ENCODE results near the gene ATP2B2. TPM values are rescaled to one million over a fixed set of nuclear protein-coding genes. Genes with fewer than 3 reads are reported as not detected.

The ATP2B2 gene
- total RNA-seq, 4 donors from 2014 or later = not detected

DNA sequence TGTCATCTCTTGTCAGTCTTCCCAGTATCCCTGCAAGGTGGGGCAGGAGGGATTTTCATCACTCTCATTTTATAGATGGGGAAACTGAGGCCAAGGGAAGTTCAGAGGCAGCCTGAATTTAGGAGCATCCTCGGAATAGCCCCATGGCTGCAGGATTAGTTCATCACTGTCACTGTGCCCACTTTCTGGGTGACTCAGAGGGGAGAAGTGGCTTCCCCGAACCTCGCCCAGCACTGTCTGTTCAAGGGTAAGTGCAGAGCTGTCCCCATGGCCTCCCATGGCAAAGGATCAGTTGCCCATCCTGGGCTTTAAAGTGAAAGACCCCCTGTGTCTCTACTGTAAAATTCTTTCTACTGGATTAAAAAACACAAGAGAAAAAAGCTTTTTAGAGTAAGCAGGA lies 124.5 kb downstream of the ATP2B2 start:
- Histone ChIP-seq H3K4me1 (no peaks in the 10 kb centered on the region), H3K27me3 (no peaks in the 10 kb centered on the region), H3K36me3 (no peaks in the 10 kb centered on the region), H3K9me3 (no peaks in the 10 kb centered on the region), H3K4me3 (no peak overlapping the region), H3K27ac (no peak overlapping the region)
- intact Hi-C loops (cut with DNase I; ENCODE audit: low total_unique reads) (no loop called here), in situ Hi-C loops (cut with MboI; ENCODE audit: low pct_ligation_motif_present in 1 of 4, low pct_unique_long_range_greater_than_20kb in 1 of 4, low sequenced_read_pairs in 3 of 4) (no loop called here)
- 28 to 40% methylated on average over 2 to 3 of the region's 3 CpGs for WGBS, 2 donors (ENCODE audit: low coverage in 1 of 2)
- no peak for DNase-seq
- TF ChIP-seq, protein P1, sequence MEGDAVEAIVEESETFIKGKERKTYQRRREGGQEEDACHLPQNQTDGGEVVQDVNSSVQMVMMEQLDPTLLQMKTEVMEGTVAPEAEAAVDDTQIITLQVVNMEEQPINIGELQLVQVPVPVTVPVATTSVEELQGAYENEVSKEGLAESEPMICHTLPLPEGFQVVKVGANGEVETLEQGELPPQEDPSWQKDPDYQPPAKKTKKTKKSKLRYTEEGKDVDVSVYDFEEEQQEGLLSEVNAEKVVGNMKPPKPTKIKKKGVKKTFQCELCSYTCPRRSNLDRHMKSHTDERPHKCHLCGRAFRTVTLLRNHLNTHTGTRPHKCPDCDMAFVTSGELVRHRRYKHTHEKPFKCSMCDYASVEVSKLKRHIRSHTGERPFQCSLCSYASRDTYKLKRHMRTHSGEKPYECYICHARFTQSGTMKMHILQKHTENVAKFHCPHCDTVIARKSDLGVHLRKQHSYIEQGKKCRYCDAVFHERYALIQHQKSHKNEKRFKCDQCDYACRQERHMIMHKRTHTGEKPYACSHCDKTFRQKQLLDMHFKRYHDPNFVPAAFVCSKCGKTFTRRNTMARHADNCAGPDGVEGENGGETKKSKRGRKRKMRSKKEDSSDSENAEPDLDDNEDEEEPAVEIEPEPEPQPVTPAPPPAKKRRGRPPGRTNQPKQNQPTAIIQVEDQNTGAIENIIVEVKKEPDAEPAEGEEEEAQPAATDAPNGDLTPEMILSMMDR (IDR thresholded peaks at IDR 0.05) = no peak
- TF ChIP-seq POLR2A (IDR thresholded peaks at IDR 0.05) (no peak), POLR2AphosphoS5 (IDR thresholded peaks at IDR 0.05) (no peak), EP300 (IDR thresholded peaks at IDR 0.05; ENCODE audit: low read depth) (no peak)

DNA sequence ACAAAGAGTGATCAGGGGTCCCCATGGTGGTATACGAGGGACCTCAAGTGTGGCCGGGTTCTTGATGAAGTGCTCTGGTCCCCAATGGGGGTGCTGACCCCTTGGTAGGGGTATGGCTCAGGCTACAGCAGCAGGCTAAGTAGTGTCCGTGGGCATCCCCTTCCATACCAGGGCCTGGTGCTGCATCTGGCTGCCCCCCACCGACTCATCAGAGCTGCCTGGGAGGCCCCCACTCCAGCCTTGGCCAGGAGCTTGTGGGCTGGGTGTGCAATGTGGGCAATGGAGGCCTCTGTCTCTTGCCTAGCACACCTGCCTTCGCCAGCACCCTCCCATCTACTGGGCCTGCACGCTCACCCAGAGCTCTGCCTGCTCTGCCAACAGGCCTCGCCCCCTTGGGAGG lies 125.4 kb downstream of the ATP2B2 start:
- no peak overlapping the region for H3K27ac ChIP-seq
- no peak for TF ChIP-seq POLR2AphosphoS5 (IDR thresholded peaks at IDR 0.05)
- no peak for TF ChIP-seq EP300 (IDR thresholded peaks at IDR 0.05; ENCODE audit: low read depth)
- TF ChIP-seq, protein P1 (IDR thresholded peaks at IDR 0.05) = no peak
- TF ChIP-seq POLR2A (IDR thresholded peaks at IDR 0.05) = no peak
- in situ Hi-C loops (cut with MboI; ENCODE audit: low pct_ligation_motif_present in 1 of 4, low pct_unique_long_range_greater_than_20kb in 1 of 4, low sequenced_read_pairs in 3 of 4) = no loop called here
- intact Hi-C loops (cut with DNase I; ENCODE audit: low total_unique reads) = loop anchor here (5.0 kb wide), 1 partner anchor 332 kb away; no protein-coding TSS in a partner anchor
- DNase-seq = no peak
- WGBS, 2 donors (ENCODE audit: low coverage in 1 of 2) = 52 to 80% methylated on average over 3 to 5 of the region's 7 CpGs
- no peaks in the 10 kb centered on the region for H3K27me3 ChIP-seq
- no peak overlapping the region for H3K4me3 ChIP-seq
- no peaks in the 10 kb centered on the region for H3K4me1 ChIP-seq
- H3K36me3 ChIP-seq = no peaks in the 10 kb centered on the region
- H3K9me3 ChIP-seq = no peaks in the 10 kb centered on the region

DNA sequence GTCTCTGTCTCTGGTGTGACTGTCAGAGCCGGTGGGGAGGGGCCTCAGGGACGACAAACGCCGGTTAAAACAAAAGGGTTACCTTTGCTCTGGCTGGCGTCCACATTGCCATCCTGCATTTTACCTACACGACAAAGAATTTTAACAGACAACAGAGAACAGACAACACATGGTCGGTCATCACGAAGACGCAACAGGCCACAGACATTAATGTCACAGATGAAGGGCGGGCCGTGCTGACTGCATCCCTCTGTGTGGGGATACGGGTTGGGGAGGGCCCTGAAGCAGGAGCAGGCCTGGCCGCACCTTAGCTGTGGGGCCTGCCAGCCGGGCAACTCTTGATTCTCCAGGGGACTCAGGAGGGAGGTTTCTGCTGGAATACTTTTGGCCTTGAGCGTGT lies 126.2 kb downstream of the ATP2B2 start:
- no peak for DNase-seq
- Histone ChIP-seq H3K4me1 (no peaks in the 10 kb centered on the region), H3K4me3 (no peak overlapping the region), H3K27ac (no peak overlapping the region), H3K36me3 (no peaks in the 10 kb centered on the region), H3K9me3 (no peaks in the 10 kb centered on the region), H3K27me3 (no peaks in the 10 kb centered on the region)
- intact Hi-C loops (cut with DNase I; ENCODE audit: low total_unique reads) = loop anchor here (5.0 kb wide), 1 partner anchor 333 kb away; no protein-coding TSS in a partner anchor
- in situ Hi-C loops (cut with MboI; ENCODE audit: low pct_ligation_motif_present in 1 of 4, low pct_unique_long_range_greater_than_20kb in 1 of 4, low sequenced_read_pairs in 3 of 4) = no loop called here
- 57 to 82% methylated on average over 2 to 15 of the region's 15 CpGs for WGBS, 2 donors (ENCODE audit: low coverage in 1 of 2)
- TF ChIP-seq POLR2A (IDR thresholded peaks at IDR 0.05) (no peak), EP300 (IDR thresholded peaks at IDR 0.05; ENCODE audit: low read depth) (no peak), POLR2AphosphoS5 (IDR thresholded peaks at IDR 0.05) (no peak)
- TF ChIP-seq, protein P1 (IDR thresholded peaks at IDR 0.05) = no peak

DNA sequence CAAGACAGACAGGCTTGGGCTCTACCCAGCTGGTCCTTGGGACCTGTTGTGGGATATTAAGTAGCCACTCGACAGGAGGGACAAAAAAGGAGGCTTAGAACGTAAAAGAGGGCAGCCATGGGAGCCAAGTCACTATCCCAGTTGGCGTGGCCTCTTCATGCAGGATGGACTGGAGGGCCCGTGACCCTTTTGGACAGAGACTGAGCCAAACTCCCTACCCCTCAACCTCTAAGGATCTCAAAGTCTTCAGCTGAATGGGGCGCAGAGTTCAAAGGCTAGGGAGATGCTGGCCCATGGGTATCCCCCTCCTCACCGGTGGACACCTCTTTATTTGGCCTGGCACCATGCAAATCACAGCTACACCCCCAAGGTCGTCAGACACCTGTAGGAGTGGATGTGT lies 126.6 kb downstream of the ATP2B2 start:
- no peaks in the 10 kb centered on the region for H3K36me3 ChIP-seq
- no peaks in the 10 kb centered on the region for H3K9me3 ChIP-seq
- TF ChIP-seq EP300 (IDR thresholded peaks at IDR 0.05; ENCODE audit: low read depth) = no peak
- TF ChIP-seq, protein P1 (IDR thresholded peaks at IDR 0.05) = no peak
- TF ChIP-seq POLR2AphosphoS5 (IDR thresholded peaks at IDR 0.05) = no peak
- TF ChIP-seq POLR2A (IDR thresholded peaks at IDR 0.05) = no peak
- WGBS, 2 donors (ENCODE audit: low coverage in 1 of 2) = 77% methylated on average over 7 of the region's 7 CpGs; no CpG with 5 or more reads in 1 of the 2 donors
- H3K27ac ChIP-seq = no peak overlapping the region
- H3K4me3 ChIP-seq = no peak overlapping the region
- no peak for DNase-seq
- no peaks in the 10 kb centered on the region for H3K27me3 ChIP-seq
- in situ Hi-C loops (cut with MboI; ENCODE audit: low pct_ligation_motif_present in 1 of 4, low pct_unique_long_range_greater_than_20kb in 1 of 4, low sequenced_read_pairs in 3 of 4) (no loop called here), intact Hi-C loops (cut with DNase I; ENCODE audit: low total_unique reads) (loop anchor here (5.0 kb wide), 1 partner anchor 334 kb away; no protein-coding TSS in a partner anchor)
- no peaks in the 10 kb centered on the region for H3K4me1 ChIP-seq

Measured in transverse colon (tissue), 4 donors.